Esophagus (tissue), 2 donors: ENCODE results near the gene ZSCAN26. TPM values are rescaled to one million over a fixed set of nuclear protein-coding genes. Genes with fewer than 3 reads are reported as not detected.

Source experiments
- H3K27ac ChIP-seq, 2 donors: one replicate each; pipeline ENCODE4 v1.5.1; 2013; ENCODE audit warnings: low read depth in 2 of 2, mild to moderate bottlenecking in 2 of 2, inconsistent platforms in 1 of 2, low read length in 1 of 2, moderate library complexity in 1 of 2
- H3K27me3 ChIP-seq, 2 donors: one replicate each; pipeline ENCODE4 v1.6.1; 2013; ENCODE audit warnings: low read length in 2 of 2, control low read depth in 1 of 2, mild to moderate bottlenecking in 1 of 2; ENCODE audit not compliant: insufficient read depth in 2 of 2, control insufficient read depth in 1 of 2
- H3K36me3 ChIP-seq, 2 donors: one replicate each; pipeline ENCODE4 v1.6.1; 2013; ENCODE audit warnings: low read length in 1 of 2; ENCODE audit not compliant: control insufficient read depth in 2 of 2, insufficient read depth in 2 of 2
- H3K4me1 ChIP-seq, 2 donors: one replicate each; pipeline ENCODE4 v1.6.1; 2013; ENCODE audit warnings: low read length in 1 of 2; ENCODE audit not compliant: control insufficient read depth in 2 of 2, insufficient read depth in 2 of 2
- H3K4me3 ChIP-seq, 2 donors: one replicate each; pipeline ENCODE4 v1.5.1; 2013; ENCODE audit warnings: low read length in 2 of 2, mild to moderate bottlenecking in 2 of 2, low read depth in 1 of 2, moderate library complexity in 1 of 2
- H3K9me3 ChIP-seq, 2 donors: one replicate each; pipeline ENCODE4 v1.6.1; 2013; ENCODE audit warnings: mild to moderate bottlenecking in 2 of 2, low read depth in 1 of 2, low read length in 1 of 2, moderate library complexity in 1 of 2; ENCODE audit not compliant: control insufficient read depth in 2 of 2, insufficient read depth in 1 of 2
- WGBS, 2 donors: extraction: QIAGEN DNeasy Blood & Tissue Kit; methylation state at CpG; one replicate each; pipeline ENCODE4 v1.1.7; 2013; 5-methylcytosine and 5-hydroxymethylcytosine counted together
- polyA plus RNA-seq, 2 donors: library from polyadenylated mRNA; stranded (reverse); fragments of 200-250 nt; gene quantifications; one replicate each; pipeline ENCODE4 v1.2.3, GENCODE V29; 2013
- donor health status: healthy with polysubstance abuse.
- donor health status: Bipolar disorder and iron deficiency.

ZSCAN26 gene
- polyA plus RNA-seq, result 1 to 10 TPM; 3.6 to 4.7 TPM

- Histone ChIP-seq H3K36me3 (peaks cover 0 to 3% of the 10 kb centered on the region in 2 donors), H3K9me3 (no peaks in the 10 kb centered on the region), H3K4me1 (no peaks in the 10 kb centered on the region), H3K27ac (peak within 1 kb of the TSS; percentile 80 to 91), H3K4me3 (peak within 1 kb of the TSS; percentile 76 to 88), H3K27me3 (no peaks in the 10 kb centered on the region)
- WGBS, 2 donors, result 0 to 1% methylated on average over 32 of the region's 32 CpGs
Observed at GRCh38 chr6:28266962-28267694, at the start of gene ZSCAN26. Gene ZSCAN26, plus strand, starts transcription at chr6:28267143. Its CDS starts 4,777 bp downstream, at chr6:28271920.

- H3K27me3 ChIP-seq, result no peaks in the 10 kb centered on the region
- H3K4me3 ChIP-seq, result no peak overlapping the region
- H3K4me1 ChIP-seq, result no peaks in the 10 kb centered on the region
Observed at GRCh38 chr6:28217890-28218289, 49.1 kb upstream of the ZSCAN26 start.

DNA sequence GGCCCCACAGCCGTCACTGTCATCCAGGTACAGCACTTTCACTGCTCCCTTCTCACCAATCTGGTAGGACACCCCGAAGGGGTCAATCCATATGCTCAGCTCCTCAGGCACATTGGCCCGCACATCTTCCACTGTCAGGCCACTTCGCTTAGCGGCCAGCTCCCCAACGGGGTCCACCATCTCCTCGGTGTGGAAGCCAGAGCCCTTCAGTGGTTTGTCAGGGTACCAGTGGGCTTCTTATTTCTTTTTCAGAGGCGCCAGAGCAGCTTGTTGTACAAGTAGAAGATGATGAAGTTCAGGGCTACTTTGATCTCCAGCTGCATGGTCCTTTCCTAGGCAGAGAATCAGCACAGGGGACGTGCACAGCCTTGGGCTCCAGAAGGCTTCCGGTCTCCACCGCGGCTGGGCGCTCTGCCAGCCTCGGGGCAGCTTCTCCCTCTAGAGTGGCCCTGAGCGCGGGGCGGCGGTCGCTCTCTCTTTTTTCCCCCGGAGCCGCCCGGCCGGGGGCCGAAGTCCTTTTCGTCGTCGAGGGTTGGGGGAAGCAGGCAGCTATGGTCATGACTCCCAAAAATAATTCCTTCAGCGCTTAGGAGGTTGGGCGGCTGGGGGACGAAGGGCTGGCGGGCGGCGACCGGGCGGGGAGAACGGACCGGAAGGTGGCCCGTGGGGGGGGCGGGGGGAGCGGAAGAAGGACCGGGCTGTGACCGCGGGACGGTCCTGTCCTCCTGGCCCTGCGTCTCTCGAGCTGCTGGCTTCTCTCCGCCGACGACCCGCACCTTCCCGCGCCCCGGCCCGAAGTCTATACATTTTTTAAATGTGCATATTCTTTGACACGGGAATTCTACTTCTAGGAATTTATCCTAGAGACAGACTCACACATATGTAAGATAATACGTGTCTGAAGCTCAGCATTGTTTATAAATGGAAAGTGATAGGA, 48.4 kb upstream of the ZSCAN26 start:
- Histone ChIP-seq H3K4me1 (no peaks in the 10 kb centered on the region), H3K27me3 (no peaks in the 10 kb centered on the region), H3K36me3 (no peaks in the 10 kb centered on the region), H3K27ac (peak overlapping the region; percentile 20 to 66), H3K4me3 (peak overlapping the region; percentile 58 to 65), H3K9me3 (peaks cover 0 to 3% of the 10 kb centered on the region in 2 donors)
- WGBS, 2 donors, result 11% methylated on average over 51 to 56 of the region's 56 CpGs

More at GRCh38 chr6:28217890-28218289, 49.1 kb upstream of the ZSCAN26 start:
- no peak overlapping the region for H3K27ac ChIP-seq
- no peaks in the 10 kb centered on the region for H3K36me3 ChIP-seq
- H3K9me3 ChIP-seq, result peaks cover 0 to 3% of the 10 kb centered on the region in 2 donors
- 90 to 92% methylated on average over 12 of the region's 12 CpGs for WGBS, 2 donors

GRCh38 chr6:28220257-28221133, 46.4 kb upstream of the ZSCAN26 start:
- WGBS, 2 donors, result 29 to 37% methylated on average over 6 of the region's 6 CpGs
- Histone ChIP-seq H3K27me3 (no peaks in the 10 kb centered on the region), H3K9me3 (peaks cover 0 to 5% of the 10 kb centered on the region in 2 donors), H3K4me3 (no peak overlapping the region), H3K4me1 (no peaks in the 10 kb centered on the region), H3K27ac (no peak overlapping the region), H3K36me3 (no peaks in the 10 kb centered on the region)

DNA sequence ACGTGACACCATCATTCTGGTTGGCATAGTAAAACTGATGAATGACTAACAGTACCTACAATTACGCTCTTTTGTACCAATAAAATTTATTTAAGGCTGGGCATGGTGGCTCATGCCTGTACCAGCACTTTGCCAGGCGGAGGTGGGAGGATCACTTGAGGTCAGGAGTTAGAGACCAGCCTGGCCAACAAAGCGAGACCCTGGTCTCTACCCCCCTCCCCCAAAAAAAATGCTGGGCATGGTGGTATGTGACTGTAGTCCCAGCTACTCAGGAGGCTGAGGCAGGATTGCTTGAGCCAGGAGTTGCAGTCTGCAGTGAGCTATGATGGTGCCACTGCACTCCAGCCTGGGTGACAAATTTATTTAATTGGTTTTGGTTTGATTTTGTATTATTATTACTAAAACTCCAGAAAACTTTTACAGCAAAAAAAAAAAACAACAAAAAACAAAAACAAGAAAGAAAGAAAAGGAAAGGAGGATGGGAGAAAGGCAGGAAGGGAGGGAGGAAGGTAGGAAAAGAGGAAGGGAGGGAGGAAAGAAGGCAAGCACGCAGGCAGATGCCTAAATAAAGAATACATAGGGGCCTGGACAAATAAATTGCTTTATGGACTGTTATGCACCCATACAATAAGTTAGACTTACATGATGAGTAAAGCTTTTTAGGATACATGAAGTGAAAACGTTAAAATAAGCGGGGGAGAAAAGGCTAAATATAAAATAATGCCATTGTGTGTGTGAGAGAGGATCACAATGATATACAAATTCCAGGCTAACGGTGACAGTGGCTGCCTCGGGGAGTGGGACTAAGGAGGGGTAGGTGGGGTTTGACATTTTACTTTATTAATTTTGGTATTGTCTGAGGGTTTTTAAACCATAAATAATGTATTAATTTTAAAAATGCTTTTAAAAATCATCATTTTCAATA, 42.5 kb upstream of the ZSCAN26 start:
- Histone ChIP-seq H3K4me1 (no peaks in the 10 kb centered on the region), H3K36me3 (peaks cover 5 to 7% of the 10 kb centered on the region in 2 donors), H3K9me3 (peaks cover 0 to 2% of the 10 kb centered on the region in 2 donors), H3K27ac (no peak overlapping the region), H3K4me3 (peak overlapping the region; percentile 81 to 93), H3K27me3 (no peaks in the 10 kb centered on the region)
- 51 to 58% methylated on average over 9 of the region's 9 CpGs for WGBS, 2 donors

- peak within 1 kb of the TSS; percentile 81 to 93 for H3K4me3 ChIP-seq
Observed at GRCh38 chr6:28225056-28225834, 41.7 kb upstream of the ZSCAN26 start, which contains the start of gene ZSCAN9. Gene ZSCAN9, plus strand, starts transcription at chr6:28225275. Its CDS starts 1,810 bp downstream, at chr6:28227085.

GRCh38 chr6:28226460-28226859, 40.5 kb upstream of the ZSCAN26 start:
- 90 to 92% methylated on average over 2 of the region's 2 CpGs for WGBS, 2 donors
- Histone ChIP-seq H3K4me3 (no peak overlapping the region), H3K27ac (no peak overlapping the region), H3K27me3 (no peaks in the 10 kb centered on the region), H3K4me1 (no peaks in the 10 kb centered on the region), H3K36me3 (peaks cover 5 to 7% of the 10 kb centered on the region in 2 donors), H3K9me3 (peaks cover 0 to 2% of the 10 kb centered on the region in 2 donors)

More at GRCh38 chr6:28225056-28225834, 41.7 kb upstream of the ZSCAN26 start, which contains the start of gene ZSCAN9:
- no peaks in the 10 kb centered on the region for H3K27me3 ChIP-seq
- peak within 1 kb of the TSS; percentile 49 to 80 for H3K27ac ChIP-seq
- WGBS, 2 donors, result 1 to 2% methylated on average over 45 of the region's 45 CpGs
- H3K36me3 ChIP-seq, result peaks cover 5 to 7% of the 10 kb centered on the region in 2 donors
- H3K9me3 ChIP-seq, result peaks cover 0 to 2% of the 10 kb centered on the region in 2 donors
- H3K4me1 ChIP-seq, result no peaks in the 10 kb centered on the region

DNA sequence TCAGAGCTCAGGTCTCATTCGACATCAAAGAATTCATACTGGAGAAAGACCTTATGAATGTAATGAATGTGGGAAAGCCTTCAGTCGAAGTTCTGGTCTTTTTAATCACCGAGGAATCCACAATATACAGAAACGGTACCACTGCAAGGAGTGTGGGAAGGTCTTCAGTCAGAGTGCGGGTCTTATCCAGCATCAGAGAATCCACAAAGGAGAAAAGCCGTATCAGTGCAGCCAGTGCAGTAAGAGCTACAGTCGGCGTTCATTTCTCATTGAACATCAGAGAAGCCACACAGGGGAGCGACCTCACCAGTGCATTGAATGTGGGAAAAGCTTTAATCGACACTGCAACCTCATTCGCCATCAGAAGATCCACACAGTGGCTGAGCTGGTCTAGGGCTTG, 34.2 kb upstream of the ZSCAN26 start:
- H3K36me3 ChIP-seq, result peaks cover 2 to 9% of the 10 kb centered on the region in 2 donors

More for the DNA sequence above, 34.2 kb upstream of the ZSCAN26 start:
- Histone ChIP-seq H3K9me3 (no peaks in the 10 kb centered on the region), H3K4me3 (no peak overlapping the region), H3K27me3 (no peaks in the 10 kb centered on the region), H3K27ac (no peak overlapping the region), H3K4me1 (no peaks in the 10 kb centered on the region)
- WGBS, 2 donors, result 96 to 97% methylated on average over 11 of the region's 11 CpGs
